ENCODE results near the gene RTKN.

- no peak for TF ChIP-seq CTCF (IDR thresholded peaks at IDR 0.05)
- no peak for TF ChIP-seq POLR2A (IDR thresholded peaks at IDR 0.05)
Observed at GRCh38 chr2:74396149-74396548, 45.6 kb downstream of the RTKN start.
